Panc1 (cell line): ENCODE data around the gene MEIS3. TPM values are rescaled to one million over a fixed set of nuclear protein-coding genes. Genes with fewer than 3 reads are reported as not detected.

Experiments
- ATAC-seq: fragments of 200-7000 bp; cut with Tn5 transposase; 2 replicates; pipeline ENCODE4 v1.9.1; 2020; ENCODE audit warnings: mild to moderate bottlenecking, moderate library complexity
- BruUV-seq: library from RNA; stranded (reverse); fragments of 400-500 nt; replicated peaks from 2 replicates; lab custom pipeline; 2021; lab: Mats Ljungman, UMichigan
- CTCF ChIA-PET: fragments of 300-600 bp; sonication (Branson Sonifier 250); formaldehyde crosslinking; loops from one replicate; lab custom pipeline; 2022; ENCODE audit warnings: antibody characterized with exemption; lab: Charles Lee
- POLR2A ChIA-PET: fragments of 300-600 bp; sonication (Branson Sonifier 250); formaldehyde crosslinking; loops from one replicate; lab custom pipeline; 2022; ENCODE audit warnings: antibody characterized with exemption; lab: Charles Lee
- DNase-seq: peaks from one replicate; pipeline ENCODE4 v3.0.0-alpha.2; 2010; ENCODE audit warnings: low read depth, low spot score
- H3K27ac ChIP-seq: 2 replicates; pipeline ENCODE4 v1.5.1; 2011; ENCODE audit warnings: mild to moderate bottlenecking, low read length, inconsistent platforms
- H3K27me3 ChIP-seq: fragments of 200-500 bp; sonication (Bioruptor generic); 2 replicates; pipeline ENCODE4 v1.6.0; 2014; ENCODE audit warnings: low read length, inconsistent platforms; ENCODE audit not compliant: control insufficient read depth, insufficient read depth
- H3K36me3 ChIP-seq: fragments of 200-500 bp; sonication (Bioruptor generic); 2 replicates; pipeline ENCODE4 v1.5.1; 2014; ENCODE audit warnings: inconsistent platforms, mild to moderate bottlenecking, low read length, moderate library complexity; ENCODE audit not compliant: control insufficient read depth, insufficient read depth
- H3K4me1 ChIP-seq: 2 replicates; pipeline ENCODE4 v1.5.1; 2011; ENCODE audit warnings: inconsistent platforms, mild to moderate bottlenecking, low read length, moderate library complexity; ENCODE audit not compliant: control insufficient read depth, insufficient read depth
- H3K4me3 ChIP-seq, 2 experiments: 2 replicates each; pipeline ENCODE4 v1.5.1; 2011 to 2012; ENCODE audit warnings: low read depth in 2 of 2, low read length in 2 of 2, mild to moderate bottlenecking in 2 of 2, inconsistent platforms in 1 of 2, moderate library complexity in 1 of 2
- H3K9me3 ChIP-seq: fragments of 200-500 bp; sonication (Bioruptor generic); 2 replicates; pipeline ENCODE4 v1.5.1; 2014; ENCODE audit warnings: low read depth, mild to moderate bottlenecking, inconsistent platforms, low read length, moderate library complexity; ENCODE audit not compliant: control insufficient read depth, insufficient read depth
- POLR2AphosphoS5 ChIP-seq: IDR thresholded peaks from 2 replicates; pipeline ENCODE4 v1.6.1; 2012; ENCODE audit warnings: mild to moderate bottlenecking, low read depth, low read length, moderate library complexity
- SIN3A ChIP-seq: IDR thresholded peaks from 2 replicates; pipeline ENCODE4 v1.6.1; 2012; ENCODE audit warnings: low read depth, mild to moderate bottlenecking, low read length, moderate library complexity, borderline replicate concordance; ENCODE audit not compliant: insufficient read depth
- TCF7L2 ChIP-seq: IDR thresholded peaks from 2 replicates; pipeline ENCODE4 v1.6.1; 2011; ENCODE audit warnings: mild to moderate bottlenecking, low read depth, low read length, inconsistent platforms
- in situ Hi-C: cut with HindIII; loops from 2 replicates; pipeline ENCODE4 v1.10.0; 2016; ENCODE audit warnings: low sequenced_read_pairs, low pct_unique_long_range_greater_than_20kb
- intact Hi-C: fragments of 100-400 bp; cut with micrococcal nuclease; formaldehyde crosslinking; loops from one replicate; pipeline ENCODE4 v1.10.0; 2022; ENCODE audit not compliant: unreplicated experiment
- total RNA-seq: library from RNA; stranded (reverse); gene quantifications from one replicate; pipeline ENCODE4 v1.2.1, GENCODE V29; 2021; ENCODE audit not compliant: unreplicated experiment
- TF ChIP-seq, protein P1 (sequence below), 2 experiments: IDR thresholded peaks; 2 replicates each; pipeline ENCODE4 v1.6.1; 2011 to 2012; ENCODE audit warnings: low read depth in 2 of 2, control low read depth in 1 of 2, low read length in 1 of 2, mild to moderate bottlenecking in 1 of 2, moderate library complexity in 1 of 2; ENCODE audit not compliant: insufficient read depth in 1 of 2
- TF ChIP-seq, protein P2 (sequence below): fragments of 450-650 bp; IDR thresholded peaks from 2 replicates; pipeline ENCODE4 v1.5.1; 2017; ENCODE audit warnings: mild to moderate bottlenecking

MEIS3 gene
- total RNA-seq, 1 experiment from 2014 or later: 11.3 TPM

- Histone ChIP-seq H3K9me3 (no peaks in the 10 kb centered on the region), H3K27me3 (no peaks in the 10 kb centered on the region), H3K27ac (no peak overlapping the region), H3K4me1 (no peaks in the 10 kb centered on the region), H3K4me3 (no peak overlapping the region), H3K36me3 (no peaks in the 10 kb centered on the region)
- TF ChIP-seq, protein P1, sequence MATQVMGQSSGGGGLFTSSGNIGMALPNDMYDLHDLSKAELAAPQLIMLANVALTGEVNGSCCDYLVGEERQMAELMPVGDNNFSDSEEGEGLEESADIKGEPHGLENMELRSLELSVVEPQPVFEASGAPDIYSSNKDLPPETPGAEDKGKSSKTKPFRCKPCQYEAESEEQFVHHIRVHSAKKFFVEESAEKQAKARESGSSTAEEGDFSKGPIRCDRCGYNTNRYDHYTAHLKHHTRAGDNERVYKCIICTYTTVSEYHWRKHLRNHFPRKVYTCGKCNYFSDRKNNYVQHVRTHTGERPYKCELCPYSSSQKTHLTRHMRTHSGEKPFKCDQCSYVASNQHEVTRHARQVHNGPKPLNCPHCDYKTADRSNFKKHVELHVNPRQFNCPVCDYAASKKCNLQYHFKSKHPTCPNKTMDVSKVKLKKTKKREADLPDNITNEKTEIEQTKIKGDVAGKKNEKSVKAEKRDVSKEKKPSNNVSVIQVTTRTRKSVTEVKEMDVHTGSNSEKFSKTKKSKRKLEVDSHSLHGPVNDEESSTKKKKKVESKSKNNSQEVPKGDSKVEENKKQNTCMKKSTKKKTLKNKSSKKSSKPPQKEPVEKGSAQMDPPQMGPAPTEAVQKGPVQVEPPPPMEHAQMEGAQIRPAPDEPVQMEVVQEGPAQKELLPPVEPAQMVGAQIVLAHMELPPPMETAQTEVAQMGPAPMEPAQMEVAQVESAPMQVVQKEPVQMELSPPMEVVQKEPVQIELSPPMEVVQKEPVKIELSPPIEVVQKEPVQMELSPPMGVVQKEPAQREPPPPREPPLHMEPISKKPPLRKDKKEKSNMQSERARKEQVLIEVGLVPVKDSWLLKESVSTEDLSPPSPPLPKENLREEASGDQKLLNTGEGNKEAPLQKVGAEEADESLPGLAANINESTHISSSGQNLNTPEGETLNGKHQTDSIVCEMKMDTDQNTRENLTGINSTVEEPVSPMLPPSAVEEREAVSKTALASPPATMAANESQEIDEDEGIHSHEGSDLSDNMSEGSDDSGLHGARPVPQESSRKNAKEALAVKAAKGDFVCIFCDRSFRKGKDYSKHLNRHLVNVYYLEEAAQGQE (IDR thresholded peaks at IDR 0.05; ENCODE audit: insufficient read depth in 1 of 2, low read depth in 2 of 2, low read length in 1 of 2): no peak
- TF ChIP-seq SIN3A (no peak), POLR2AphosphoS5 (no peak), TCF7L2 (no peak)
- TF ChIP-seq, protein P2, sequence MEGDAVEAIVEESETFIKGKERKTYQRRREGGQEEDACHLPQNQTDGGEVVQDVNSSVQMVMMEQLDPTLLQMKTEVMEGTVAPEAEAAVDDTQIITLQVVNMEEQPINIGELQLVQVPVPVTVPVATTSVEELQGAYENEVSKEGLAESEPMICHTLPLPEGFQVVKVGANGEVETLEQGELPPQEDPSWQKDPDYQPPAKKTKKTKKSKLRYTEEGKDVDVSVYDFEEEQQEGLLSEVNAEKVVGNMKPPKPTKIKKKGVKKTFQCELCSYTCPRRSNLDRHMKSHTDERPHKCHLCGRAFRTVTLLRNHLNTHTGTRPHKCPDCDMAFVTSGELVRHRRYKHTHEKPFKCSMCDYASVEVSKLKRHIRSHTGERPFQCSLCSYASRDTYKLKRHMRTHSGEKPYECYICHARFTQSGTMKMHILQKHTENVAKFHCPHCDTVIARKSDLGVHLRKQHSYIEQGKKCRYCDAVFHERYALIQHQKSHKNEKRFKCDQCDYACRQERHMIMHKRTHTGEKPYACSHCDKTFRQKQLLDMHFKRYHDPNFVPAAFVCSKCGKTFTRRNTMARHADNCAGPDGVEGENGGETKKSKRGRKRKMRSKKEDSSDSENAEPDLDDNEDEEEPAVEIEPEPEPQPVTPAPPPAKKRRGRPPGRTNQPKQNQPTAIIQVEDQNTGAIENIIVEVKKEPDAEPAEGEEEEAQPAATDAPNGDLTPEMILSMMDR: no peak
- in situ Hi-C loops: no loop called here
- POLR2A ChIA-PET: no interaction called here
- ATAC-seq (no peak), DNase-seq (no peak)
- CTCF ChIA-PET: no interaction called here
- intact Hi-C loops: loop anchor here (5.0 kb wide), 1 partner anchor 272 kb away; no protein-coding TSS in a partner anchor
- no TSS peak for BruUV-seq
Measured at GRCh38 chr19:47435196-47435595, 15.9 kb upstream of the MEIS3 start.

DNA sequence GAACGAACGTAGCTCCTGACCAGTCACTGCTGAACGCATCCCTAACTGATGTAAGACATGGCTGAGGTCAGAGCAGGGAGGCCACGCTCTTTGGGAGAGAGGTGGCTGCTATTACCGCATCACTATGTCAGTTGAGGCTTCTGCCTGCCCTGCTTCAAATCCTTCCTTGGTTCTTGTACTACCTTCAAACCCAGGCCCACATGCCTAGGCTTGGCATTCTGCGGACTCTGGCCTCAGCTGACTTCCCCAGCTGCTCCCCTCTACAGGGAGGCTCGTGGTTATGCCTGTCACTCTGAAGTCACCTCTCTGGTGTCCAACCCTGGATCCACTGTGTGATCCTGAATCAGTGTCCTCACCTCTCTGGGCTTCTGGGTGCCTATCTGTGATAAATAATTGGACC is 14.8 kb upstream of the MEIS3 start:
- BruUV-seq: no TSS peak

More for the DNA sequence above, 14.8 kb upstream of the MEIS3 start:
- TF ChIP-seq, protein P1 (IDR thresholded peaks at IDR 0.05; ENCODE audit: insufficient read depth in 1 of 2, low read depth in 2 of 2, low read length in 1 of 2): no peak
- TF ChIP-seq, protein P2: no peak
- TF ChIP-seq POLR2AphosphoS5: no peak
- no peak for TF ChIP-seq SIN3A
- TF ChIP-seq TCF7L2: no peak
- in situ Hi-C loops (no loop called here), intact Hi-C loops (no loop called here)
- ATAC-seq (no peak), DNase-seq (no peak)
- Histone ChIP-seq H3K27ac (no peak overlapping the region), H3K9me3 (no peaks in the 10 kb centered on the region), H3K36me3 (no peaks in the 10 kb centered on the region), H3K4me1 (no peaks in the 10 kb centered on the region), H3K27me3 (no peaks in the 10 kb centered on the region), H3K4me3 (no peak overlapping the region)
- ChIA-PET CTCF (interaction anchor here (0.7 kb wide), 1 partner anchor 353 kb away, joined by 4 read pairs; no protein-coding TSS in a partner anchor), POLR2A (no interaction called here)
